SK-N-SH (cell line): ENCODE data around the gene PECR. TPM values are rescaled to one million over a fixed set of nuclear protein-coding genes. Genes with fewer than 3 reads are reported as not detected.

Experiments used
- CTCF ChIA-PET: fragments of 300-600, 350-600 bp; formaldehyde crosslinking; extraction: SDS; loops from one replicate; lab custom pipeline; 2021; lab: Yijun Ruan, JAX
- POLR2A ChIA-PET: fragments of 350-600 bp; sonication (Branson Sonifier 250); formaldehyde crosslinking; extraction: SDS; loops from one replicate; lab custom pipeline; 2020; ENCODE audit warnings: antibody characterized with exemption, inconsistent platforms; lab: Yijun Ruan, JAX
- DNase-seq: peaks from one replicate; pipeline ENCODE4 v3.0.0; 2012
- H2AFZ ChIP-seq: fragments of 200-600 bp; sonication (generic); 2 replicates; pipeline ENCODE4 v1.8.1; 2016; ENCODE audit warnings: antibody characterized with exemption, mild to moderate bottlenecking, low read depth
- H3F3A ChIP-seq: fragments of 200-600 bp; sonication (generic); replicated peaks from 2 replicates; pipeline ENCODE3; 2016; ENCODE audit warnings: antibody characterized with exemption, mild to moderate bottlenecking; ENCODE audit not compliant: insufficient read depth
- H3K27ac ChIP-seq, 2 experiments: fragments of 200-500 bp in 1 of 2; fragments of 200-600 bp in 1 of 2; sonication (Bioruptor generic) in 1 of 2; sonication (generic), shearing (Covaris generic) in 1 of 2; 2 replicates each; pipeline versions ENCODE4 v1.5.1 to v1.6.1; 2014 to 2016; ENCODE audit warnings: low read depth in 2 of 2, inconsistent platforms in 1 of 2, low read length in 1 of 2, mild to moderate bottlenecking in 1 of 2, mixed read lengths in 1 of 2
- H3K27me3 ChIP-seq: fragments of 200-600 bp; sonication (generic), shearing (Covaris generic); 2 replicates; pipeline ENCODE4 v1.6.1; 2016; ENCODE audit warnings: mixed run types; ENCODE audit not compliant: insufficient read depth
- H3K36me3 ChIP-seq, 2 experiments: fragments of 200-500 bp in 1 of 2; fragments of 200-600 bp in 1 of 2; sonication (Bioruptor generic) in 1 of 2; sonication (generic) in 1 of 2; replicated peaks in 1 of 2; 2 replicates each; pipeline versions ENCODE3 to v1.5.1; 2014 to 2016; ENCODE audit warnings: low read length in 1 of 2, mild to moderate bottlenecking in 1 of 2; ENCODE audit not compliant: insufficient read depth in 2 of 2, control insufficient read depth in 1 of 2
- H3K4me1 ChIP-seq, 2 experiments: fragments of 200-500 bp in 1 of 2; fragments of 200-600 bp in 1 of 2; sonication (Bioruptor generic) in 1 of 2; sonication (generic), shearing (Covaris generic) in 1 of 2; 2 replicates each; pipeline versions ENCODE4 v1.5.1 to v1.6.1; 2014 to 2016; ENCODE audit warnings: low read depth in 1 of 2, low read length in 1 of 2, mixed run types in 1 of 2; ENCODE audit not compliant: insufficient read depth in 2 of 2, control insufficient read depth in 1 of 2
- H3K4me2 ChIP-seq: fragments of 200-600 bp; sonication (generic), shearing (Covaris generic); 2 replicates; pipeline ENCODE4 v1.6.1; 2017; ENCODE audit warnings: mixed run types
- H3K4me3 ChIP-seq, 2 experiments: fragments of 200-500 bp in 1 of 2; fragments of 200-600 bp in 1 of 2; sonication (Bioruptor generic) in 1 of 2; sonication (generic), shearing (Covaris generic) in 1 of 2; 2 replicates each; pipeline versions ENCODE4 v1.5.1 to v1.8.1; 2014 to 2016; ENCODE audit warnings: low read depth in 2 of 2, inconsistent platforms in 1 of 2, low read length in 1 of 2, mild to moderate bottlenecking in 1 of 2, mixed read lengths in 1 of 2, moderate library complexity in 1 of 2
- H3K79me2 ChIP-seq: fragments of 200-600 bp; sonication (generic); 2 replicates; pipeline ENCODE4 v1.8.1; 2017; ENCODE audit warnings: mild to moderate bottlenecking; ENCODE audit not compliant: insufficient read depth
- H3K9ac ChIP-seq: fragments of 200-600 bp; sonication (generic); 2 replicates; pipeline ENCODE4 v1.6.1; 2017; ENCODE audit warnings: mixed run types
- H3K9me2 ChIP-seq: fragments of 200-600 bp; sonication (generic); 2 replicates; pipeline ENCODE4 v1.6.1; 2017; ENCODE audit warnings: mixed run types
- H3K9me3 ChIP-seq: fragments of 200-600 bp; sonication (generic); 2 replicates; pipeline ENCODE4 v1.6.1; 2017; ENCODE audit warnings: mixed run types, mild to moderate bottlenecking, moderate library complexity
- H4K20me1 ChIP-seq: fragments of 200-600 bp; sonication (generic); 2 replicates; pipeline ENCODE4 v1.6.1; 2017; ENCODE audit warnings: mild to moderate bottlenecking, mixed run types; ENCODE audit not compliant: insufficient read depth
- CTCF ChIP-seq: fragments of 200-600 bp; sonication (generic); IDR thresholded peaks from 2 replicates; pipeline ENCODE4 v1.6.1; 2017; ENCODE audit warnings: antibody characterized with exemption, mild to moderate bottlenecking, moderate library complexity
- ELF1 ChIP-seq: IDR thresholded peaks from 2 replicates; pipeline ENCODE4 v1.4.0; 2012
- FOSL2 ChIP-seq: IDR thresholded peaks from 2 replicates; pipeline ENCODE4 v1.4.0; 2012; ENCODE audit warnings: low read depth, mild to moderate bottlenecking, moderate library complexity, borderline replicate concordance
- FOXJ3 ChIP-seq: sonication (generic); formaldehyde crosslinking; IDR thresholded peaks from 2 replicates; pipeline ENCODE4 v1.5.1; 2020; ENCODE audit warnings: mild to moderate bottlenecking, missing genetic modification reagents
- MAX ChIP-seq: IDR thresholded peaks from 2 replicates; pipeline ENCODE4 v1.4.0; 2012; ENCODE audit warnings: low read depth
- NFIC ChIP-seq: IDR thresholded peaks from 2 replicates; pipeline ENCODE4 v1.4.0; 2012; ENCODE audit warnings: borderline replicate concordance
- NRF1 ChIP-seq: IDR thresholded peaks from 2 replicates; pipeline ENCODE4 v1.6.1; 2012; ENCODE audit warnings: low read depth, mild to moderate bottlenecking, low read length
- PBX3 ChIP-seq: IDR thresholded peaks from 2 replicates; pipeline ENCODE4; 2012
- POLR2AphosphoS5 ChIP-seq: IDR thresholded peaks from 2 replicates; pipeline ENCODE4 v1.6.1; 2012; ENCODE audit warnings: low read depth, low read length
- RAD21 ChIP-seq: IDR thresholded peaks from 2 replicates; pipeline ENCODE4 v1.6.1; 2012; ENCODE audit warnings: mild to moderate bottlenecking, low read length
- SMC3 ChIP-seq: IDR thresholded peaks from 2 replicates; pipeline ENCODE4 v1.6.1; 2012; ENCODE audit warnings: low read depth, low read length, improper control_type of control experiment
- TCF12 ChIP-seq: IDR thresholded peaks from 2 replicates; pipeline ENCODE4 v1.4.0; 2012
- WGBS: methylation state at CpG from one replicate; pipeline ENCODE4 v1.1.6; 2017; ENCODE audit warnings: low lambda C conversion rate; 5-methylcytosine and 5-hydroxymethylcytosine counted together
- polyA plus RNA-seq, 3 experiments: library from polyadenylated mRNA; depleted of rRNA; stranded (reverse); fragments of >200 nt; gene quantifications; 2 replicates each; pipeline ENCODE4 v1.2.3, GENCODE V29; 2012

Gene PECR
- polyA plus RNA-seq, 1 of the 3 experiments (the other 2 are of a cell fraction), result 18.6 TPM

GRCh38 chr2:216107320-216107719, 25.7 kb upstream of the PECR start:
- H3K36me3 ChIP-seq, result peaks cover 17 to 19% of the 10 kb centered on the region in 2 experiments
- ChIA-PET POLR2A (interaction anchor here (1.4 kb wide), 2 partner anchors 23 to 26 kb away, joined by 3 to 4 read pairs; partner anchors contain the start of genes PECR and TMEM169), CTCF (interaction anchor here (1.0 to 1.6 kb wide), 4 partner anchors 25 to 91 kb away, joined by 3 to 4 read pairs (median 3); partner anchors contain the start of gene TMEM169)
- peaks cover 32% of the 10 kb centered on the region for H3K79me2 ChIP-seq
- 93% methylated on average over 7 of the region's 8 CpGs for WGBS
- no peak overlapping the region for H3K4me3 ChIP-seq
- no peaks in the 10 kb centered on the region for H3K9me3 ChIP-seq
- H3K9ac ChIP-seq, result no peak overlapping the region
- no peak for DNase-seq
- peaks cover 11% of the 10 kb centered on the region for H4K20me1 ChIP-seq
- no peaks in the 10 kb centered on the region for H3K9me2 ChIP-seq
- no peaks in the 10 kb centered on the region for H3F3A ChIP-seq
- TF ChIP-seq PBX3 (no peak), POLR2AphosphoS5 (no peak), NFIC (no peak), RAD21 (no peak), TCF12 (no peak), CTCF (no peak), FOXJ3 (CRISPR knock-in tag) (no peak), FOSL2 (no peak), NRF1 (no peak)
- no peak overlapping the region for H3K4me2 ChIP-seq
- no peak overlapping the region for H2AFZ ChIP-seq
- H3K27ac ChIP-seq, result no peak overlapping the region
- H3K4me1 ChIP-seq, result peaks cover 9 to 19% of the 10 kb centered on the region in 2 experiments
- H3K27me3 ChIP-seq, result no peaks in the 10 kb centered on the region

- Histone ChIP-seq H4K20me1 (no peaks in the 10 kb centered on the region), H3K9me2 (no peaks in the 10 kb centered on the region), H3K4me2 (no peak overlapping the region), H3K9me3 (no peaks in the 10 kb centered on the region), H3K79me2 (peaks cover 5% of the 10 kb centered on the region), H3K27me3 (no peaks in the 10 kb centered on the region), H3K9ac (no peak overlapping the region), H3K27ac (no peak overlapping the region), H3F3A (no peaks in the 10 kb centered on the region), H2AFZ (no peak overlapping the region), H3K36me3 (no peaks in the 10 kb centered on the region), H3K4me3 (no peak overlapping the region), H3K4me1 (peaks cover 0 to 6% of the 10 kb centered on the region in 2 experiments; a peak in 3 of 4 replicates)
- ChIA-PET POLR2A (interaction anchor here (0.6 kb wide), 1 partner anchor 23 kb away, joined by 4 read pairs; the partner anchor contains the start of gene PECR), CTCF (interaction anchor here (0.9 to 1.5 kb wide), 3 partner anchors 11 to 41 kb away, joined by 3 read pairs; partner anchors contain the start of genes PECR and TMEM169)
- DNase-seq, result no peak
- TF ChIP-seq MAX, result no peak
- TF ChIP-seq TCF12, result no peak
- no peak for TF ChIP-seq SMC3
- no peak for TF ChIP-seq NFIC
- no peak for TF ChIP-seq FOSL2
- TF ChIP-seq ELF1, result no peak
- 92% methylated on average over 3 of the region's 3 CpGs for WGBS
Observed at GRCh38 chr2:216104691-216105090, 23.1 kb upstream of the PECR start.
